ENCODE measurements around the gene CEP78. TPM values are rescaled to one million over a fixed set of nuclear protein-coding genes. Genes with fewer than 3 reads are reported as not detected.

The CEP78 gene
- total RNA-seq, 1 experiment from 2014 or later = 48.1 TPM

- Histone ChIP-seq H2AFZ (ENCODE audit: low read depth, low read length, poor library complexity, severe bottlenecking) (no peak overlapping the region), H4K20me1 (ENCODE audit: insufficient read depth) (no peaks in the 10 kb centered on the region), H3K9me2 (ENCODE audit: insufficient read depth) (no peaks in the 10 kb centered on the region), H3K9me3 (ENCODE audit: control insufficient read depth in 1 of 2, insufficient read depth in 1 of 2, low read depth in 1 of 2, low read length in 2 of 2) (no peaks in the 10 kb centered on the region), H3K4me3 (replicated peaks in 1 of 2; ENCODE audit: low read depth in 1 of 2, low read length in 2 of 2) (no peak overlapping the region), H3K27me3 (ENCODE audit: insufficient read depth, low read length) (no peaks in the 10 kb centered on the region), H3K4me2 (ENCODE audit: low read length) (no peak overlapping the region), H3K36me3 (ENCODE audit: control insufficient read depth in 1 of 2, insufficient read depth in 2 of 2, low read length in 2 of 2) (no peaks in the 10 kb centered on the region), H3K27ac (ENCODE audit: low read depth, low read length) (no peak overlapping the region), H3K4me1 (ENCODE audit: control insufficient read depth in 1 of 2, insufficient read depth in 2 of 2, low read length in 2 of 2) (no peaks in the 10 kb centered on the region), H3K9ac (ENCODE audit: low read length) (no peak overlapping the region), H3K79me2 (ENCODE audit: insufficient read depth, low read length) (no peaks in the 10 kb centered on the region)
- ChIA-PET POLR2A (no interaction called here), RAD21 (ENCODE audit: low non-redundant PET in 1 of 2, low total read pairs in 2 of 2, uncharacterized antibody in 2 of 2, unreplicated experiment in 2 of 2) (no interaction called here), CTCF (no interaction called here)
- no TSS peak for BruUV-seq (replicated peaks)
- TF ChIP-seq SRF (IDR thresholded peaks at IDR 0.05; ENCODE audit: low read depth) = no peak
- TF ChIP-seq EGR1 (IDR thresholded peaks at IDR 0.05; ENCODE audit: low read depth) = no peak
- no peak for TF ChIP-seq YY1 (IDR thresholded peaks at IDR 0.05; ENCODE audit: extremely low read depth, insufficient replicate concordance, low read depth, low read length)
- TF ChIP-seq FOSL1 (IDR thresholded peaks at IDR 0.05; ENCODE audit: low read depth) = no peak
- no peak for TF ChIP-seq ELF1 (IDR thresholded peaks at IDR 0.05; ENCODE audit: borderline replicate concordance, low read depth)
- no peak for TF ChIP-seq ATF3 (IDR thresholded peaks at IDR 0.05)
- no peak for TF ChIP-seq SP1 (IDR thresholded peaks at IDR 0.05; ENCODE audit: low read depth)
- TF ChIP-seq CEBPB (IDR thresholded peaks at IDR 0.05; ENCODE audit: low read depth) = no peak
- no peak for TF ChIP-seq POLR2AphosphoS5 (IDR thresholded peaks at IDR 0.05; ENCODE audit: low read depth, low read length)
- TF ChIP-seq REST (IDR thresholded peaks at IDR 0.05; ENCODE audit: low read depth) = no peak
- DNase-seq (ENCODE audit: low read depth, low spot score) (no peak), ATAC-seq (no peak)
- intact Hi-C loops (cut with micrococcal nuclease) = no loop called here
These were observed 48.0 kb upstream of the CEP78 start for GRCh38 chr9:78187763-78188484.
